Keratinocyte (primary cell): ENCODE measurements around the gene PRSS36. TPM values are rescaled to one million over a fixed set of nuclear protein-coding genes. Genes with fewer than 3 reads are reported as not detected.

Experiments used
- DNase-seq: peaks from one replicate; pipeline ENCODE4 v3.0.0-alpha.2; 2011; ENCODE audit warnings: low read depth, missing footprints, low spot score
- FAIRE-seq: peaks from 2 replicates; lab custom pipeline; 2011; peaks lifted over from hg19 to GRCh38; lab: Jason Lieb, UNC
- H2AFZ ChIP-seq: 2 replicates; pipeline ENCODE4 v1.6.0; 2012; ENCODE audit warnings: low read length, control low read depth, inconsistent platforms; ENCODE audit not compliant: control insufficient read depth
- H3K27ac ChIP-seq: 2 replicates; pipeline ENCODE4 v1.5.1; 2011; ENCODE audit warnings: low read length; ENCODE audit not compliant: control insufficient read depth, insufficient read depth
- H3K27me3 ChIP-seq: 3 replicates; pipeline ENCODE4 v1.6.0; 2011; ENCODE audit warnings: low read length; ENCODE audit not compliant: control insufficient read depth, insufficient read depth; ENCODE audit errors: extremely low read depth
- H3K36me3 ChIP-seq, 2 experiments: 2 replicates in 1 of 2; 3 replicates in 1 of 2; pipeline ENCODE4 v1.5.1; 2011; ENCODE audit warnings: low read length in 2 of 2, mild to moderate bottlenecking in 1 of 2; ENCODE audit not compliant: control insufficient read depth in 2 of 2, insufficient read depth in 2 of 2; ENCODE audit errors: extremely low read depth in 1 of 2
- H3K4me1 ChIP-seq: 3 replicates; pipeline ENCODE4 v1.5.1; 2011; ENCODE audit warnings: low read length; ENCODE audit not compliant: control insufficient read depth, insufficient read depth; ENCODE audit errors: extremely low read depth
- H3K4me2 ChIP-seq: 3 replicates; pipeline ENCODE4 v1.6.0; 2011; ENCODE audit warnings: low read depth, low read length; ENCODE audit not compliant: control insufficient read depth, insufficient read depth; ENCODE audit errors: extremely low read depth
- H3K4me3 ChIP-seq, 3 experiments: fragments of 200-600 bp in 1 of 3; sonication (generic) in 1 of 3; 2 replicates in 2 of 3; 3 replicates in 1 of 3; pipeline ENCODE4 v1.5.1; 2011 to 2016; ENCODE audit warnings: low read length in 3 of 3, mild to moderate bottlenecking in 3 of 3, control low read depth in 2 of 3, inconsistent platforms in 1 of 3, low read depth in 1 of 3, mixed read lengths in 1 of 3, mixed run types in 1 of 3, moderate library complexity in 1 of 3; ENCODE audit not compliant: control insufficient read depth in 2 of 3, insufficient read depth in 2 of 3; ENCODE audit errors: extremely low read depth in 1 of 3
- H3K79me2 ChIP-seq: 2 replicates; pipeline ENCODE4 v1.6.0; 2012; ENCODE audit warnings: low read length; ENCODE audit not compliant: control insufficient read depth, insufficient read depth
- H3K9ac ChIP-seq: 3 replicates; pipeline ENCODE4 v1.6.0; 2011; ENCODE audit warnings: low read length; ENCODE audit not compliant: control insufficient read depth, insufficient read depth; ENCODE audit errors: extremely low read depth
- H3K9me1 ChIP-seq: 3 replicates; pipeline ENCODE4 v1.6.0; 2011; ENCODE audit warnings: low read length; ENCODE audit not compliant: control insufficient read depth, insufficient read depth; ENCODE audit errors: extremely low read depth
- H3K9me3 ChIP-seq: 2 replicates; pipeline ENCODE4 v1.5.1; 2012; ENCODE audit warnings: low read depth, low read length; ENCODE audit not compliant: control insufficient read depth
- H4K20me1 ChIP-seq: 3 replicates; pipeline ENCODE4 v1.6.0; 2011; ENCODE audit warnings: low read length; ENCODE audit not compliant: control insufficient read depth, insufficient read depth; ENCODE audit errors: extremely low read depth
- EZH2 ChIP-seq: IDR thresholded peaks from one replicate; pipeline ENCODE4 v1.6.1; 2012; ENCODE audit warnings: inconsistent platforms, mild to moderate bottlenecking, low read length, moderate library complexity
- dilution Hi-C: fragments of 300-500 bp; cut with MboI; formaldehyde crosslinking; loops from one replicate; pipeline ENCODE4 v1.7.0; 2020; ENCODE audit warnings: low sequenced_read_pairs; ENCODE audit not compliant: extremely low pct_ligation_motif_present
- polyA plus RNA-seq, 5 experiments: library from polyadenylated mRNA; depleted of rRNA in 3 of 5; stranded (reverse) in 3 of 5; stranded (forward) in 1 of 5; unstranded in 1 of 5; fragments of >200 nt; gene quantifications; 1 replicate in 1 of 5; 2 replicates in 3 of 5; 3 replicates in 1 of 5; pipeline versions ENCODE4 v1.2.1 to v1.2.3, GENCODE V29; 2011 to 2012; ENCODE audit warnings: missing spikeins in 2 of 5, low read depth in 1 of 5, low replicate concordance in 1 of 5
- TF ChIP-seq, protein P1 (sequence below), 3 experiments: IDR thresholded peaks in 1 of 3; conservative IDR thresholded peaks in 1 of 3; optimal IDR thresholded peaks in 1 of 3; 2 replicates in 2 of 3; 3 replicates in 1 of 3; pipeline versions ENCODE3 to v1.5.1; 2011; ENCODE audit warnings: low read length in 3 of 3, mild to moderate bottlenecking in 3 of 3, moderate library complexity in 2 of 3, control low read depth in 1 of 3, inconsistent platforms in 1 of 3; ENCODE audit not compliant: insufficient read depth in 2 of 3; ENCODE audit errors: extremely low read depth in 1 of 3

The PRSS36 gene
- polyA plus RNA-seq, 1 donor (not counting 4 experiments of a cell fraction or from before 2014, with no cell fraction given) = 0.43 TPM

DNA sequence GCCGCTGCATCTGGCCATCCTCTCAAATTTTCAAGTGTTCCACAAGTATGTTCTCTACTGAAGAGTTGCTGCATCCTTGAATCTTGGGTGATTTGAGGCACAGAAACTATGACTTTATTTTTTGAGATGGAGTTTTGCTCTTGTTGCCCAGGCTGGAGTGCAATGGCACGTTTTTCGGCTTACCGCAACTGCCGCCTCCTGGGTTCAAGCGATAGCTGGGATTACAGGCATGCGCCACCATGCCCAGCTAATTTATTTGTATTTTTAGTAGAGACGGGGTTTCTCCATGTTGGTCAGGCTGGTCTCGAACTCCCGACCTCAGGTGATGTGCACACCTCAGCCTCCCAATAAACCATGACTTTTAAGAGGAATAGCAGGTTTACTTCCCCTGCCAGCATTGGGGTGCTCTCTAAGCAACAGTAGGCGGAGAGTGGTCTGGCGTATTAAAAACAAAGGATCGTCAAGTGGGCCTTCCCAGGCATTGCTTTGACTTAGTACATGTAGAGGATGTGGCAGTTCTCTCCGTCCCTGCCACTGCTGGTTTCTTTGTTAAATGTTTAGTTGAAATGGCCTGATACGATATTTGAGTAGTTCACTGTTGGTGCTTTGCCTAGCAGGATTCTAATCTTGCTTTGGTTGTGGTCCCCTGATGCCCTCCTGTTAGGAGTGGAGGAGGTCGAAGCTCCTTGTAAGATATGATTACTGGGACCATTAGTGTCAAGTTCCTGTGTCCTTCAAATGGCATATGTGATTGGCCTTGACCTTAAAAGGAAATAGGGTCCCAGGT lies 43.2 kb upstream of the PRSS36 start:
- H3K9me3 ChIP-seq = no peaks in the 10 kb centered on the region
- FAIRE-seq (no peak), DNase-seq (no peak)
- H3K27ac ChIP-seq = no peak overlapping the region
- H4K20me1 ChIP-seq = peaks cover 22% of the 10 kb centered on the region
- dilution Hi-C loops = no loop called here
- H3K9ac ChIP-seq = no peak overlapping the region
- no peak overlapping the region for H3K4me3 ChIP-seq
- TF ChIP-seq, protein P1, sequence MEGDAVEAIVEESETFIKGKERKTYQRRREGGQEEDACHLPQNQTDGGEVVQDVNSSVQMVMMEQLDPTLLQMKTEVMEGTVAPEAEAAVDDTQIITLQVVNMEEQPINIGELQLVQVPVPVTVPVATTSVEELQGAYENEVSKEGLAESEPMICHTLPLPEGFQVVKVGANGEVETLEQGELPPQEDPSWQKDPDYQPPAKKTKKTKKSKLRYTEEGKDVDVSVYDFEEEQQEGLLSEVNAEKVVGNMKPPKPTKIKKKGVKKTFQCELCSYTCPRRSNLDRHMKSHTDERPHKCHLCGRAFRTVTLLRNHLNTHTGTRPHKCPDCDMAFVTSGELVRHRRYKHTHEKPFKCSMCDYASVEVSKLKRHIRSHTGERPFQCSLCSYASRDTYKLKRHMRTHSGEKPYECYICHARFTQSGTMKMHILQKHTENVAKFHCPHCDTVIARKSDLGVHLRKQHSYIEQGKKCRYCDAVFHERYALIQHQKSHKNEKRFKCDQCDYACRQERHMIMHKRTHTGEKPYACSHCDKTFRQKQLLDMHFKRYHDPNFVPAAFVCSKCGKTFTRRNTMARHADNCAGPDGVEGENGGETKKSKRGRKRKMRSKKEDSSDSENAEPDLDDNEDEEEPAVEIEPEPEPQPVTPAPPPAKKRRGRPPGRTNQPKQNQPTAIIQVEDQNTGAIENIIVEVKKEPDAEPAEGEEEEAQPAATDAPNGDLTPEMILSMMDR (optimal IDR thresholded peaks at IDR 0.05 in 1 of 3, IDR thresholded peaks at IDR 0.05 in 1 of 3, conservative IDR thresholded peaks at IDR 0.05 in 1 of 3; ENCODE audit: extremely low read depth in 1 of 3, insufficient read depth in 2 of 3, low read length in 3 of 3) = no peak
- TF ChIP-seq EZH2 = no peak
- peaks cover 44 to 75% of the 10 kb centered on the region in 2 experiments for H3K36me3 ChIP-seq
- no peak overlapping the region for H2AFZ ChIP-seq
- H3K4me1 ChIP-seq = no peaks in the 10 kb centered on the region
- no peaks in the 10 kb centered on the region for H3K9me1 ChIP-seq
- H3K79me2 ChIP-seq = peaks cover 12% of the 10 kb centered on the region
- no peaks in the 10 kb centered on the region for H3K27me3 ChIP-seq
- H3K4me2 ChIP-seq = no peak overlapping the region

DNA sequence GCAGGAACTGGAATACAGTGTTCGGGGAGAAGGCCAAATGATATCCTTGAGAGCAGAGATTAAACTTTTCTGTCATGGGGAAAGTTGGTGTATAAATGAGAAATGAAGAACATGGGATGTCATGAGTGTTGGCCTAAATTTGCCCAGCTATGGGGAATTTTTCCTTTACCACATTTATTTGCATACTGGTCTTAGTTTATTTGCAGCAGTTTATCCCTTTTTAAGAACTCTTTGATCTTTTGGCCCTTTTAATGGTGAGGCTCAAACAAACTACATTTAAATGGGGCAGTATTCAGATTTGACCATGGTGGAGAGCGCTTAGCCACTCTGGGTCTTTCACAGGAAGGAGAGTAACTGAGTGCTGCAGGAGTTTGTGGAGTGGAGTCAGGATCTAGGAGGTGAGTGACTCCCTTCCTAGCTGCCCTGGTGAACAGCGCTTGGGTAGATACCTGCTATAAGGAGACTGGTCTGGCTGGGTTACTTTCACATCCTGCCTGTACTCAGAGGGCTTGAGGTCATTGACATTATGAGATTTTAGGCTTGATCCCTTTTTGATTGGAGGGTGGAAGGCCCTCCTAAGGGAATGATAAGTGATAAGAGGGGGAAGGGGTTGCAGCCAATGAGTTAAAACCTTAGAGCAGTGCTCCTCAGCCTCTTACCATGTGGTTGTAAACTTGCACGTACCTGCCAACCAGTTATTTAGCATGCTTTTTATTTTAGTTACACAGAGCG lies 42.0 kb upstream of the PRSS36 start:
- no peaks in the 10 kb centered on the region for H3K27me3 ChIP-seq
- peaks cover 24% of the 10 kb centered on the region for H3K79me2 ChIP-seq
- peaks cover 50 to 87% of the 10 kb centered on the region in 2 experiments for H3K36me3 ChIP-seq
- H3K27ac ChIP-seq = no peak overlapping the region
- H2AFZ ChIP-seq = no peak overlapping the region
- H3K4me3 ChIP-seq = no peak overlapping the region
- no peaks in the 10 kb centered on the region for H3K9me3 ChIP-seq
- DNase-seq (no peak), FAIRE-seq (no peak)
- no peak overlapping the region for H3K4me2 ChIP-seq
- no peaks in the 10 kb centered on the region for H3K4me1 ChIP-seq
- no peak overlapping the region for H3K9ac ChIP-seq
- H4K20me1 ChIP-seq = peaks cover 27% of the 10 kb centered on the region
- TF ChIP-seq EZH2 = no peak
- TF ChIP-seq, protein P1 (optimal IDR thresholded peaks at IDR 0.05 in 1 of 3, IDR thresholded peaks at IDR 0.05 in 1 of 3, conservative IDR thresholded peaks at IDR 0.05 in 1 of 3; ENCODE audit: extremely low read depth in 1 of 3, insufficient read depth in 2 of 3, low read length in 3 of 3) = no peak
- dilution Hi-C loops = no loop called here
- no peaks in the 10 kb centered on the region for H3K9me1 ChIP-seq
